KMS-11 (cell line): ENCODE data around the gene LKAAEAR1.

Experiments used
- H2AFZ ChIP-seq: fragments of 200-600 bp; sonication (generic); 2 replicates; pipeline ENCODE4 v1.6.1; 2016; ENCODE audit warnings: antibody characterized with exemption, mixed run types, low read depth
- H3K27ac ChIP-seq: fragments of 200-600 bp; sonication (generic); 2 replicates; pipeline ENCODE4 v1.6.1; 2016; ENCODE audit warnings: mild to moderate bottlenecking, mixed run types
- H3K27me3 ChIP-seq: fragments of 200-600 bp; sonication (generic); 2 replicates; pipeline ENCODE4 v1.6.1; 2017; ENCODE audit warnings: mild to moderate bottlenecking, low read depth, mixed run types, moderate library complexity; ENCODE audit not compliant: insufficient read depth
- H3K36me3 ChIP-seq: fragments of 200-600 bp; sonication (generic); 2 replicates; pipeline ENCODE4 v1.6.1; 2017; ENCODE audit warnings: mild to moderate bottlenecking, mixed run types; ENCODE audit not compliant: insufficient read depth
- H3K4me1 ChIP-seq: fragments of 200-600 bp; sonication (generic); 2 replicates; pipeline ENCODE4 v1.6.1; 2016; ENCODE audit warnings: mild to moderate bottlenecking, low read depth, mixed run types; ENCODE audit not compliant: poor library complexity, severe bottlenecking
- H3K4me2 ChIP-seq: fragments of 200-600 bp; sonication (generic); 2 replicates; pipeline ENCODE4 v1.7.0; 2016; ENCODE audit warnings: mild to moderate bottlenecking, mixed run types
- H3K4me3 ChIP-seq: fragments of 200-600 bp; sonication (generic); IDR thresholded peaks from 2 replicates; pipeline ENCODE4 v1.6.1; 2017; ENCODE audit warnings: low read depth, low read length, mixed read lengths; ENCODE audit not compliant: insufficient read depth
- H3K79me2 ChIP-seq: fragments of 200-600 bp; sonication (generic); 2 replicates; pipeline ENCODE4 v1.6.1; 2016; ENCODE audit warnings: low read depth, mixed run types; ENCODE audit not compliant: insufficient read depth
- H3K9ac ChIP-seq: fragments of 200-600 bp; sonication (generic); 2 replicates; pipeline ENCODE4 v1.6.1; 2016; ENCODE audit warnings: mild to moderate bottlenecking, mixed run types
- H4K20me1 ChIP-seq: fragments of 200-600 bp; sonication (generic); 2 replicates; pipeline ENCODE4 v1.6.1; 2016; ENCODE audit warnings: mild to moderate bottlenecking, mixed run types; ENCODE audit not compliant: insufficient read depth
- TF ChIP-seq, protein P1 (sequence below): fragments of 200-600 bp; sonication (generic); conservative IDR thresholded peaks from 2 replicates; pipeline ENCODE4 v1.6.1; 2017; ENCODE audit warnings: low read depth, mild to moderate bottlenecking, antibody characterized with exemption, low read length, moderate library complexity, mixed read lengths

LKAAEAR1 gene

GRCh38 chr20:64095455-64095854 is 11.3 kb upstream of the LKAAEAR1 start:
- no peak overlapping the region for H3K27ac ChIP-seq
- TF ChIP-seq, protein P1, sequence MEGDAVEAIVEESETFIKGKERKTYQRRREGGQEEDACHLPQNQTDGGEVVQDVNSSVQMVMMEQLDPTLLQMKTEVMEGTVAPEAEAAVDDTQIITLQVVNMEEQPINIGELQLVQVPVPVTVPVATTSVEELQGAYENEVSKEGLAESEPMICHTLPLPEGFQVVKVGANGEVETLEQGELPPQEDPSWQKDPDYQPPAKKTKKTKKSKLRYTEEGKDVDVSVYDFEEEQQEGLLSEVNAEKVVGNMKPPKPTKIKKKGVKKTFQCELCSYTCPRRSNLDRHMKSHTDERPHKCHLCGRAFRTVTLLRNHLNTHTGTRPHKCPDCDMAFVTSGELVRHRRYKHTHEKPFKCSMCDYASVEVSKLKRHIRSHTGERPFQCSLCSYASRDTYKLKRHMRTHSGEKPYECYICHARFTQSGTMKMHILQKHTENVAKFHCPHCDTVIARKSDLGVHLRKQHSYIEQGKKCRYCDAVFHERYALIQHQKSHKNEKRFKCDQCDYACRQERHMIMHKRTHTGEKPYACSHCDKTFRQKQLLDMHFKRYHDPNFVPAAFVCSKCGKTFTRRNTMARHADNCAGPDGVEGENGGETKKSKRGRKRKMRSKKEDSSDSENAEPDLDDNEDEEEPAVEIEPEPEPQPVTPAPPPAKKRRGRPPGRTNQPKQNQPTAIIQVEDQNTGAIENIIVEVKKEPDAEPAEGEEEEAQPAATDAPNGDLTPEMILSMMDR, result no peak
- no peaks in the 10 kb centered on the region for H3K36me3 ChIP-seq
- no peak overlapping the region for H3K4me2 ChIP-seq
- no peak overlapping the region for H2AFZ ChIP-seq
- no peak overlapping the region for H3K9ac ChIP-seq
- no peaks in the 10 kb centered on the region for H3K4me1 ChIP-seq
- H3K4me3 ChIP-seq, result no peak overlapping the region
- H3K79me2 ChIP-seq, result no peaks in the 10 kb centered on the region
- H4K20me1 ChIP-seq, result no peaks in the 10 kb centered on the region
- peaks cover 57% of the 10 kb centered on the region for H3K27me3 ChIP-seq

- Histone ChIP-seq H2AFZ (no peak overlapping the region), H3K27ac (no peak overlapping the region), H3K79me2 (no peaks in the 10 kb centered on the region), H3K27me3 (peaks cover 56% of the 10 kb centered on the region), H3K4me3 (no peak overlapping the region), H3K4me1 (no peaks in the 10 kb centered on the region), H4K20me1 (no peaks in the 10 kb centered on the region), H3K36me3 (no peaks in the 10 kb centered on the region), H3K4me2 (no peak overlapping the region), H3K9ac (no peak overlapping the region)
- TF ChIP-seq, protein P1, result no peak
Measured at GRCh38 chr20:64093013-64093503, 8.9 kb upstream of the LKAAEAR1 start.

DNA sequence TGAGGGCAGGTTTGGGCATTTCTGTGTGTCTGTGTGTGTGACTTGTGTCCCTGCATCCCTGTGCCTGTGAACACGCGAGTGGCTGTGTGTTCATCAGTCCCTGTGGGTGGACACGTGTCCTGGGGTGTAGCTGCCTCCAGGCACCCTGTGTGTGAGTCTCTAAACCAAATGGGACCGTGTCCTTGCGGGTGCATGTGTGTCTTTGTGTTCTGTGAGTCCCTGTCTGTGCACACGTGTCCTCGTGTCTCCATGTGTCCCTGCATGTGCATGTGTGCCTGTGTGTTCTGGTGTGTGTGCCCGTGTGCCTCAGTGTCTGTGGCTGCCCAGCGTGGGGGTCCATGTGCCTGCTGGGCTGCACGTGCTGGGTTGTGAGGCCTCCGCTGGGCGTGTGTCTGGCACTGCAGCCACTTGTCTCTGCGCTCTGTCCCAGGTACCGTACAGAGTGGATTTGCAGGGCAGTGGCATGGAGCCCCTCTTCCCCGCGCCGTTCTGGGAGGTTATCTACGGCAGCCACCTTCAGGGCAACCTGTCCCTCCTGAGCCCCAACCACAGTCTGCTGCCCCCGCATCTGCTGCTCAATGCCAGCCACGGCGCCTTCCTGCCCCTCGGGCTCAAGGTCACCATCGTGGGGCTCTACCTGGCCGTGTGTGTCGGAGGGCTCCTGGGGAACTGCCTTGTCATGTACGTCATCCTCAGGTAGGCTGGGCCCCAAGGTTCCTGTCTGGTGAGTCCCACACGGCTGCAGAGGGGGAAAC is 8.2 kb upstream of the LKAAEAR1 start:
- no peak overlapping the region for H2AFZ ChIP-seq
- no peak overlapping the region for H3K27ac ChIP-seq

DNA sequence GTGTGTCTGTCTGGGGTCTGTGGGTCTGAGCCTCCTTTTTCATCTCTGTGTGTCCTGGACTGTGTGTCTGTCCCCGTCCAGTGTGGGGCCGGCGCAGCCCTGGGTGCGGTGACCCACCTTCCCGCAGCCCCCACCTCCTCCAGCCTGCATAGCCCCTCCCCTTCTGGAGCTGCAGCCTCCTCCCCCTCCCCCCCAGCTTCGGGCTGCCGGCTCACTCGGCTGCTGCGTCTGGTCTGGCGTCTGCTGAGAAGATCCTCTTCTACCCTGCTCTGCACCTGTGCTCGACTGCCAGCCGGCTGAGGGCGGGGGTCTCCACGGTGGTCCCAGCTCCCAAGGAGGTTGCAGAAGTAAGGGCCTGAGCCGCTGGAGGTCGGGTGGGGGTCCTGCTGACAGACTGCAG is 7.6 kb upstream of the LKAAEAR1 start:
- Histone ChIP-seq H3K79me2 (no peaks in the 10 kb centered on the region), H3K36me3 (no peaks in the 10 kb centered on the region), H4K20me1 (no peaks in the 10 kb centered on the region), H3K4me3 (no peak overlapping the region), H2AFZ (no peak overlapping the region), H3K4me2 (no peak overlapping the region), H3K9ac (no peak overlapping the region), H3K27me3 (peaks cover 53% of the 10 kb centered on the region), H3K27ac (no peak overlapping the region), H3K4me1 (no peaks in the 10 kb centered on the region)
- TF ChIP-seq, protein P1, result no peak

More for the DNA sequence above, 8.2 kb upstream of the LKAAEAR1 start:
- peaks cover 56% of the 10 kb centered on the region for H3K27me3 ChIP-seq
- TF ChIP-seq, protein P1, result no peak
- no peak overlapping the region for H3K4me2 ChIP-seq
- H3K36me3 ChIP-seq, result no peaks in the 10 kb centered on the region
- no peak overlapping the region for H3K9ac ChIP-seq
- no peaks in the 10 kb centered on the region for H4K20me1 ChIP-seq
- H3K79me2 ChIP-seq, result no peaks in the 10 kb centered on the region
- H3K4me3 ChIP-seq, result no peak overlapping the region
- H3K4me1 ChIP-seq, result no peaks in the 10 kb centered on the region
